Stimulated activated effector memory CD8-positive, alpha-beta T cell treated with anti-CD3 and anti-CD28 coated beads, Interleukin-12 subunit alpha, Interleukin-12 subunit beta, amount 100 ng/mL, for 72 hours (primary cell): Measurements from ENCODE around the gene DCUN1D1.

Experiments used
- ATAC-seq: fragments of 150-1000 bp; cut with Tn5 transposase; 2 replicates; pipeline ENCODE4 v1.10.0; 2021
- DNase-seq, 2 donors: peaks; one replicate each; pipeline ENCODE4 v3.0.0; 2021 to 2022; ENCODE audit warnings: low spot score in 2 of 2
- H3K27ac Mint-ChIP-seq: one replicate; pipeline ENCODE4 v1.8.0; 2022; ENCODE audit warnings: mild to moderate bottlenecking, mixed read lengths
- H3K36me3 Mint-ChIP-seq: one replicate; pipeline ENCODE4 v1.8.0; 2022; ENCODE audit warnings: mild to moderate bottlenecking, mixed read lengths
- H3K4me1 Mint-ChIP-seq: one replicate; pipeline ENCODE4 v1.8.0; 2022; ENCODE audit warnings: mixed read lengths
- H3K4me3 Mint-ChIP-seq: one replicate; pipeline ENCODE4 v1.8.0; 2022; ENCODE audit warnings: mild to moderate bottlenecking, mixed read lengths
- H3K9me3 Mint-ChIP-seq: one replicate; pipeline ENCODE4 v1.8.0; 2022; ENCODE audit warnings: mixed read lengths

The DCUN1D1 gene

DNA sequence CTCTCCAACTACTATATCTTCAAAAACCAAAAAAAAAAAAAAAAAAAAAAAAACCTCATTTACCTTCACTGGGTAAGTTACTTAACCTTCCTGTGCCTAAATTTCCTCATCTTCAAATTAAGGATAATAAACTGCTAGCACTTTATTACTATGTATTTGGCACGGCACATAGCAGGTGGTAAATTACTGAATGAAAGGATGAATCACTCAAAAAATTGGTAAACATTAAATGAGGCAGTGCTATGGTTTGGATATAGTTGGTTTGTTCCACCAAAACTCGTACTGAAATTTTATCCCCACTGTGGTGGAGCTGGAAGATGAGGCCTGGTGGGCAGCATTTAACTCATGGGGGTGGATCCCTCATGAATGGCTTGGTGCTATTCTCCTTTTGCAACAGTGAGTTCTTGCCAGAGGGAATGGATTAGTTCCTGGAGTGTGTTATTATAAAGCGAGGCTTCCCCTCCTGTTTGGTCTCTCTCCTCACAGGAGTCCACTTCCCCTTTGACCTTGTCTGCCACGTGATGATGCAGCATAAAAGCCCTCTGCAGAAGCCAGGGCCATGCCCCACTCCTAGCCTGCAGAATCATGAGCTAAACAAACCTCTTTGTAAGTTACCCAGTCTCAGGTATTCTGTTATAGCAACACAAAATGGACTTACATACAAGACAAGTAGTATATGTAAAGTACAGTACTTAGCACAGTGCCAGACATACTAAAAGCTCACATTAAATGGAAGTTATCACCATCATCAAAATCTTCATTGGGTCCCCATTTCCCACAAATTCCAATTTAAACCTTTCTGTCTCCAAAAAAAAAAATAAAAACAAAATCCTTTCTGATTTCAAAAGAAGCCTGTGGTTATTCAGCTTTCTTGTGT is 20.6 kb downstream of the DCUN1D1 start:
- ATAC-seq = no peak
- DNase-seq = no peak
- H3K36me3 Mint-ChIP-seq = peaks cover 65% of the 10 kb centered on the region
- H3K4me1 Mint-ChIP-seq = peaks cover 6% of the 10 kb centered on the region
- H3K4me3 Mint-ChIP-seq = no peak overlapping the region
- no peak overlapping the region for H3K27ac Mint-ChIP-seq
- no peaks in the 10 kb centered on the region for H3K9me3 Mint-ChIP-seq

DNA sequence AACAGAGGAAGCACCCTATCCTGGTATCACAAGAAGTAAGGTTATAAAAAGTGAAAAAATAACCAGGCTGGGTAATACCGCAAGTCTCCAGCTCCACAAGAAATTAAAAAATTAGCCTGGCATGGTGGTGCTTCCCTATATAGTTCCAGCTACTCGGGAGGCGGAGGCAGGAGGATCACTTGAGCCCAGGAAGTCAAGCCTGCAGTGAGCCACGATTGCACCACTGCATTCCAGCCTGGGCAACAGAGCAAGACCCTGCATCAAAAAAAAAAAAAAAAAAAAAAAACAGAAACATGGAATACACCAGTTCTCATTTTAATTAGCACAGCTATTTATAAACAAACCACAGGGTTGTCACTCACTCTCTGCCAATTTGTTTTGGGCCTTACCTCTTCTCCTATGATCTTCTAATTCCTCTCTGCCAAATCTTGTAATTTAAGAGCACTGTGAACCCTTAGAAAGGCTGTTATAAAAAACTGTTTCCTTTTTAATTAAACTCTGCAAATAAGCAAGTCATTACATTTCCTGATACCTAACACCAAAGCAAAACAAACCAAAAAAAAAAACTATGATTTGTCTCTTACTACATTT is 22.6 kb downstream of the DCUN1D1 start:
- Mint-ChIP-seq H3K9me3 (no peaks in the 10 kb centered on the region), H3K27ac (no peak overlapping the region), H3K36me3 (peaks cover 63% of the 10 kb centered on the region), H3K4me1 (peaks cover 6% of the 10 kb centered on the region), H3K4me3 (no peak overlapping the region)
- DNase-seq (no peak), ATAC-seq (no peak)

DNA sequence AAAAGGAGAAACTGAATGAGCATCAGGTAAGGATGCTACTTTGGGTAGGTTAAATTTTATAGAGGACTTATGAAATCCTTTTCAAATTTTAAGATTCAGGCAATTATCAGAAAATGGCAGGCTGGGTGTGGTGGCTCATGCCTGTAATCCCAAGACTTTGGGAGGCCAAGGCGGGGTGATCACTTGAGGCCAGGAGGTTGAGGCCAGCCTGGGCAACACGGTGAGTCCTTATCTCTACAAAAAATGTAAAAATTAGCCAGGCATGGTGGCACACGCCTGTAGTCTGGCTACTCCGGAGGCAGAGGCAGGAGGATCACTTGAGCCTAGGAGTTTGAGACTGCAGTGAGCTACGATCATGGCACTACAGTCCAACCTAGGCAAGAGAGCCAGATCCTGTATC is 23.1 kb downstream of the DCUN1D1 start:
- Mint-ChIP-seq H3K36me3 (peaks cover 63% of the 10 kb centered on the region), H3K4me1 (peaks cover under 1% of the 10 kb centered on the region), H3K4me3 (no peak overlapping the region), H3K9me3 (no peaks in the 10 kb centered on the region), H3K27ac (peak overlapping the region; percentile 12)
- no peak for DNase-seq
- no peak for ATAC-seq

DNA sequence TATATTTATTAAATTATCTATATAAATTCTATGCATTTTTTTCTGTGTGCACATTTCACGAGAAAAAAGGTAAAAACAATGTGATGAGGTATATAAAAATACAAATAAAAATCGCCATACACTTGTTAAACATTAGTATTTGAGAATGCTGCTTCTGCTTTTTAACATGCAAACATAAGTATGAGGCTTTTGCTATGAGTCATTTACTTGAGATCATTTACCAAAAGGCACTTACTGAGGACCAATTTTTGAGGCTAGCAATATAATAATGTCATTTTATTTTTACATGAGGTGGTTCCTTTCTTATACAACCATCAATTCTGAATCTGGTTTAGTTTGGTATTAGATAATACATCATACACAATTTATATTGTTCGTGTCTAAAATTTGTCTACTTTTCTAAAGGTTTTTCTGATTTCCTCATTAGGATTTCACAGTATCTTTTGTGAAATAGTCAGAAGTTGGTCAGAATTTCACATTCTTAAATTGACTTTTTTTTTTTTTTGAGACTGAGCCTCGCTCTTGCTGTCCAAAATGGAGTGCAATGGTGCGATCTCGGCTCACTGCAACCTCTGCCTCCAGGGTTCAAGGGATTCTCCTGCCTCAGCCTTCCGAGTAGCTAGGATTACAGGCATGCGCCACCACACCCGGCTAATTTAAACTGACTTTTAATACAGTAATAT is 25.6 kb downstream of the DCUN1D1 start:
- H3K9me3 Mint-ChIP-seq = no peaks in the 10 kb centered on the region
- H3K27ac Mint-ChIP-seq = no peak overlapping the region
- peaks cover 38% of the 10 kb centered on the region for H3K36me3 Mint-ChIP-seq
- ATAC-seq (no peak), DNase-seq (no peak)
- H3K4me1 Mint-ChIP-seq = no peaks in the 10 kb centered on the region
- no peak overlapping the region for H3K4me3 Mint-ChIP-seq

DNA sequence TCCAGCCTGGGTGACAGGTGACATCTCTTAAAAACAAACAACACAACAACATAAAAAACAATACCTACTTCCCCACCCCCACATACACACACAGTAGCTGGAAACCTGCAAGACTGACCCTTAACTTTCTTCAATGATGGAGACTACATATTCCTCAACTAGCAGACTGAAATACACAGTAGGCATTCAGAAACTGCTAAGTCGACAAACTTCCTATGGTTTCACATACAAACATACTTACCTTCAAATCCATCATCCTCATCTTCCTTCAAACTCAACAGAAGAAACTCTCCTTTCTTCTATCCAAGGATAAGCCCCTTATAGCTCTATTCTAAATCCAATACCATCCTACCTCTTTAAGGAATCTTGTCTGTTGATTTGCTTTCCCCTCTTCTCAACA is 30.6 kb downstream of the DCUN1D1 start:
- Mint-ChIP-seq H3K4me1 (no peaks in the 10 kb centered on the region), H3K9me3 (no peaks in the 10 kb centered on the region), H3K4me3 (no peak overlapping the region), H3K36me3 (peaks cover 40% of the 10 kb centered on the region), H3K27ac (no peak overlapping the region)
- DNase-seq (no peak), ATAC-seq (no peak)

DNA sequence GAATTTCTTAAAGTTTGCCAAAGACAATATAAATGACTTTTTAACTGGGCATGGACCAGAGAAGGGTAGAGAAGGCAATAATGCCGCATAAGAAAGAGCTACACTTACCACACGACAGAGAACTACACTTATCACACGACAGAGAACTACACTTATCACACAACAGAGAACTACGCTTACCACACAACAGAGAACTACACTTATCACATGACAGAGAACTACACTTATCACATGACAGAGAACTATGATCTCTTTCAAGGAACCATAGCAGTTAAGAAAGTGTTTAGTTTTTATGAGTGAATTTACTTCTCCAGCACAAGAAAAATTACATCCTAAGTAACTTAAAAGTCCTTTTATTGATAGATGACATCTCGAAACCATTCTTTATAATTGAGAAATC is 32.0 kb downstream of the DCUN1D1 start:
- Mint-ChIP-seq H3K9me3 (no peaks in the 10 kb centered on the region), H3K27ac (no peak overlapping the region), H3K4me3 (no peak overlapping the region), H3K4me1 (no peaks in the 10 kb centered on the region), H3K36me3 (peaks cover 41% of the 10 kb centered on the region)
- no peak for DNase-seq
- ATAC-seq = no peak

DNA sequence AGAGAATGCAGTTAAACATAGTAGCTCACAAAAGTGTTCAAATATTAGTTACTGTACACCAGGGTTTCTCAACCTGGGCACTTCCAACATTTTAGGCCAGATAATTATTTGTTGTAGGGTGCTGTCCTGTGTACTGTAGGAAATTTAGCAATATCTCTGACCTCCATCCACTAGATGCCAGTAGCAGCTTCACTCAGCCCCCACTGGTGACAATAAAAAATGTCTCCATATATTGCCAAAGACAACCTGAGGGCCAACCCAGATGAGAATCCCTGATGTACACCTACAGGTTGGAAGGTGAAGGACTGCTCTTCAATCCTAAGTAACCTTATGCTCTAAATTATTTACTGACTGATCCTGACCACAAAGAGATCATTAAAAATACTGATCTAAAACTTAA is 32.5 kb downstream of the DCUN1D1 start:
- Mint-ChIP-seq H3K4me1 (no peaks in the 10 kb centered on the region), H3K9me3 (no peaks in the 10 kb centered on the region), H3K4me3 (no peak overlapping the region), H3K27ac (no peak overlapping the region), H3K36me3 (peaks cover 40% of the 10 kb centered on the region)
- no peak for DNase-seq
- ATAC-seq = no peak

DNA sequence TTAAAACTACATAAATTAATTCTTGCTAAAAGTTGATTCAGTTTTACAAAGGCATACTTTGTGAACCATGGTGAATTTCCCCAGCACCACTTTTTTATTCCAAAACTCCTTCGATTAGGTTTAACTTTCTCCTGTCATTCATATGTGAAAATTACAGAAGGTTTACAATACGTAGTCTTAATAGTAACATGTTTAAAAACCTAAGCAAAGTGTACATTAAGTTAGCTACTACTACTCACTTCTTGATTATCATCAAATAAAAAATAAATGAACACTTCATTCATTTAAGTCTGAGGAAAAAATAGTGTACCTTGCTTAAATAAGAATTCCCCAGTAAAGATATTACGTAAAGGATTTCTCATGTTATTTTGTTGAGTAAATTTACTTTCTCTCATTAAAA is 38.6 kb downstream of the DCUN1D1 start:
- H3K4me1 Mint-ChIP-seq = peaks cover 8% of the 10 kb centered on the region

DNA sequence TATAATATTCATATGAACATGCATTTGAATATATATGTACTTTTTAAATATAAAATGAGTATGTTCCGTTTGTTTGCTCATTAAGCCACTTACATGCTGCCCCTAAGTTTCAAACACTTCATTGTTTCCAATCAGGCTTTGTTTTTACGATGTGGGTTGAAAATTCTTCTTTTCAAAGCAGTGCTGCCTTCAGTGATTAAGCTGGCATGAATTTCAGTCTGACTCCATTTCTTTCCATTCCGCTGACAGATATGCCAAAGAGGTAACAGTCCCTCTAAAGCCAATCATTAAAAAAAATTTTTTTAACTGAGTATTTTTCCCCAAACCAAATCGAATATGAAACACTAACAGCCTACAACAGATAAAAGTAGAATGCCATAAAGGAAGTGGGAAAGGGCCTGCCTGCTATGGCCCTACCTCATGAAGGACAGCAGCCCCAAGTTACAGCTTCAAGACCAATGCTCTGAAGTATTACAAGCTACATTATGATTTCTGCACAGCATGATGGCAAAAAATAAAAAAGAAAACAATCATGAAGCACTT is 40.0 kb downstream of the DCUN1D1 start:
- H3K4me3 Mint-ChIP-seq = no peak overlapping the region
- peak overlapping the region; percentile 60 for H3K27ac Mint-ChIP-seq
- ATAC-seq = no peak
- no peak for DNase-seq
- H3K36me3 Mint-ChIP-seq = peaks cover 25% of the 10 kb centered on the region
- H3K4me1 Mint-ChIP-seq = peaks cover 8% of the 10 kb centered on the region
- H3K9me3 Mint-ChIP-seq = no peaks in the 10 kb centered on the region

More for the DNA sequence above, 38.6 kb downstream of the DCUN1D1 start:
- ATAC-seq = no peak
- no peak overlapping the region for H3K4me3 Mint-ChIP-seq
- H3K36me3 Mint-ChIP-seq = peaks cover 39% of the 10 kb centered on the region
- H3K9me3 Mint-ChIP-seq = no peaks in the 10 kb centered on the region
- no peak overlapping the region for H3K27ac Mint-ChIP-seq
- DNase-seq = no peak

DNA sequence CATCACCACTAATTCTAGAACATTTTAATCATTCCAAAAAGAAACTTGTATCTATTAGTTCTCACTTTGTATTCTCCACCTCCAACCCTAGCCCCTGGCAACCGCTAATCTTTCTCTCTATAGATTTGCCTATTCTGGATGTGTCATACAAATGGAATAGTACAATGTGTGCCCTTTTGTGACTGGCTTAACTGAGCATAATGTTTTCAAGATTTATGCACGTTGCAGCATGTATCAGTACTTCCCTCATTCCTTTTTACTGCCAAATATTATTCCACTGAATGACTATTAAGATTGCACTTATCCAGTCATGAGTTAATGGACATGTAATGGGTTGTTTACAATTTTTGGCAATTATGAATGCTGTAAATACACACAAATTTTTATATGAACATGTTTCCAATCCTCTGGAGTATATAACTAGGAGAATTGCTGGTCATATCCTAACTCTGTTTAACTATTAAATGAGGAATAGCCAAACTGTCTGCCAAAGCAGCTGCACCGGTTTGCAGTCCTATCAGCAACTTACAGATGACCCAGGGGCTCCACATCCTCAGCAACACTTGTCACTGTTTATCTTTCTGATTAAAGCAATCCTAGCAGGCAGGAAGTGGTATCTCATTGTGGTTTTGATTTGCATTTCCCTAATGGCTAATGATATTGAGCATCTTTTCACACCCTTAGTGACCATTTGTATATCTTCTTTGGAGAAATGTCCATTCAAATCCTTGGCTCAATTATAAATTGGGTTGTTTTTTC is 42.9 kb downstream of the DCUN1D1 start:
- Mint-ChIP-seq H3K4me3 (no peak overlapping the region), H3K4me1 (peaks cover 8% of the 10 kb centered on the region), H3K36me3 (peaks cover 13% of the 10 kb centered on the region), H3K9me3 (no peaks in the 10 kb centered on the region), H3K27ac (no peak overlapping the region)
- ATAC-seq (no peak), DNase-seq (no peak)

DNA sequence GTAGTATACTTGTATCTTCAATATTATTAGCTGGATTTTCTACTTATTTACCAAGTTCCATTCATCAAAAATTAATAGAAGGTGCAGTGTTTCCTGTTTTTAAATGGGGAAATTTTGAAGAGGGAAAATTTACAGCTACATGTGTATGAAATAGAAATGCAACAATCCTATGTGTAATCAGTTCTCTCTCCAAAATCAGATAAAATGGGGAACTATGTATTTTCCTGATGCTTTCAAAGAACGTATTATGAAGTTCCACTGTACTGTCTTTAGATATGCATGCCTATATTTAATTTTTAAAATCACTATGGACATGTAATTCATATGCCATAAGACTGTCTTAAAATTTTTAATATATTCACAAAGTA is 43.4 kb downstream of the DCUN1D1 start:
- Mint-ChIP-seq H3K4me3 (no peak overlapping the region), H3K27ac (no peak overlapping the region), H3K36me3 (peaks cover 13% of the 10 kb centered on the region), H3K4me1 (peaks cover 8% of the 10 kb centered on the region), H3K9me3 (peaks cover 3% of the 10 kb centered on the region)
- ATAC-seq (no peak), DNase-seq (no peak)

DNA sequence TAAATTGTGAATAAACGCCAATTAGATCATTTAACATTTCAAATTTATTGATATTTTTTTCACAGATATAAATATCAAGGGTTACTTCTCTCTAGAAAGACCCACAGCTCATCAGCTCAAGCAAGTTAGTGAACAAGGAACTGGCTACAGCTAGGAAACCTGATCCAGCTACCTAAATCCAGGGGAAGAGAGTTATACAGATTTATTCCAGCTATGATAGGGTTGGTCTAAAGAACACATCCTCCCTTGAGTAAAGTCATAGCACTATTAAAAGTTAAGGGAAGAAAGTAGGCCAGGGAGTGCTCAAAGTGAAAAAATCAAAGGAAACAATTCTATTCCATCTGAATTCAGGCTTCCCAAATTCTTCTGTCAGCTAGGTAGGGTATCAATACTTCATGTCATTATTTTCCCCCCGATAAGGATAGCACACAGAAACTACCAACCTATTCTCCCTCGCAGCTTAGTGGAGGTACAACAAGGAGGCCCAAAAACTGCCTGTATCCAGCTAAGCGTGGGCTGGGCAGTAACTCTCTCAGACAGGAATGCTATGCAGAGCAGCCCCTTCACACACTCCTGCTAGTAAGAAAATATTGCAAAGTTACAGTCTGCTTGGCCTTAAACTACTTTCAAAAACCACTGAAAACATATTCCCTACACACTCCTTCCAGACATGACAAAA is 44.0 kb downstream of the DCUN1D1 start:
- ATAC-seq = no peak

DNA sequence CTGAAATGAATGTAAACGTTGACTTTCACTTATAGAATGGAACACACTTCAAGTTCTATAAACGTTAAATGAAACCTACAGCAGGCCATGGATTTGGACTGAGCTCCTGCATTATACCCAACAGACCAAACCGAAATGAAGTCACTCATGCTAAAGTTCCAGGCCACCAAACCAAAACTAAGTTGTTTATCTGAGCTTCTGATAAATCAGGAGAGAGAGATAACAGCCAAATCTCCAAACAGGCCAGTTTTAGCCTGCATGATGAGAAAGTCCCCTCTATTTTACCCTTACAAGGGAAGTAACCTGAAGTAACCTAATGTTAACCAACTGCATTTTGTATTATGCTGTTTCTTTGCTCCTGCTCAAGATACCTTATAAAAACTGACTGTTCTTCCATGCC is 44.5 kb downstream of the DCUN1D1 start:
- Mint-ChIP-seq H3K4me1 (peaks cover 8% of the 10 kb centered on the region), H3K4me3 (no peak overlapping the region), H3K9me3 (peaks cover 6% of the 10 kb centered on the region), H3K36me3 (peaks cover 19% of the 10 kb centered on the region), H3K27ac (no peak overlapping the region)
- DNase-seq = no peak
- ATAC-seq = no peak

More for the DNA sequence above, 44.0 kb downstream of the DCUN1D1 start:
- peaks cover 14% of the 10 kb centered on the region for H3K36me3 Mint-ChIP-seq
- H3K9me3 Mint-ChIP-seq = peaks cover 3% of the 10 kb centered on the region
- DNase-seq = no peak
- H3K27ac Mint-ChIP-seq = no peak overlapping the region
- peaks cover 8% of the 10 kb centered on the region for H3K4me1 Mint-ChIP-seq
- no peak overlapping the region for H3K4me3 Mint-ChIP-seq

DNA sequence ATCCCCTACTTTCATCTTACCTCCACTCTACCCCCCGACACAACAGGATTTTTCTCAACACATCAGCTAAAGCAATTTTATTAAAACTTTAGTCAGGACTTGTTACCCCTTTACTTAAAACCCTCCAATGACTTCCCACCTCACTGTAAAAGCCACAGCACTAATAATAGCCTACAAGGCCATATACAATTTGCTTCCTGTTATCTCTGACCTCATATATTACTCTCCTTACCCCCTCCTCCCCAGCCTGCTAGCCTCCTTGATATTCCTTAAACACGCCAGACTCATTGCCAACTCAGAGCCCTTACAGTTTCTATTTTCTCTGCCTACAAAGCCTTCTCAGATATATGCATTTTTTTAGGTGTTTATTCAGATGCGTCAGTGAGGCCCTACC is 54.4 kb downstream of the DCUN1D1 start:
- H3K27ac Mint-ChIP-seq = no peak overlapping the region
- peaks cover 26% of the 10 kb centered on the region for H3K36me3 Mint-ChIP-seq
- H3K4me3 Mint-ChIP-seq = no peak overlapping the region
- DNase-seq (no peak), ATAC-seq (no peak)
- H3K9me3 Mint-ChIP-seq = peaks cover 3% of the 10 kb centered on the region
- H3K4me1 Mint-ChIP-seq = peaks cover 10% of the 10 kb centered on the region
